Measurements from ENCODE around the gene MT2A.
"Not testable (repeated sequence)": the region's sequence is repeated elsewhere in the genome, so short reads cannot be mapped to it uniquely, and the experiment has no call there.

The MT2A gene

DNA sequence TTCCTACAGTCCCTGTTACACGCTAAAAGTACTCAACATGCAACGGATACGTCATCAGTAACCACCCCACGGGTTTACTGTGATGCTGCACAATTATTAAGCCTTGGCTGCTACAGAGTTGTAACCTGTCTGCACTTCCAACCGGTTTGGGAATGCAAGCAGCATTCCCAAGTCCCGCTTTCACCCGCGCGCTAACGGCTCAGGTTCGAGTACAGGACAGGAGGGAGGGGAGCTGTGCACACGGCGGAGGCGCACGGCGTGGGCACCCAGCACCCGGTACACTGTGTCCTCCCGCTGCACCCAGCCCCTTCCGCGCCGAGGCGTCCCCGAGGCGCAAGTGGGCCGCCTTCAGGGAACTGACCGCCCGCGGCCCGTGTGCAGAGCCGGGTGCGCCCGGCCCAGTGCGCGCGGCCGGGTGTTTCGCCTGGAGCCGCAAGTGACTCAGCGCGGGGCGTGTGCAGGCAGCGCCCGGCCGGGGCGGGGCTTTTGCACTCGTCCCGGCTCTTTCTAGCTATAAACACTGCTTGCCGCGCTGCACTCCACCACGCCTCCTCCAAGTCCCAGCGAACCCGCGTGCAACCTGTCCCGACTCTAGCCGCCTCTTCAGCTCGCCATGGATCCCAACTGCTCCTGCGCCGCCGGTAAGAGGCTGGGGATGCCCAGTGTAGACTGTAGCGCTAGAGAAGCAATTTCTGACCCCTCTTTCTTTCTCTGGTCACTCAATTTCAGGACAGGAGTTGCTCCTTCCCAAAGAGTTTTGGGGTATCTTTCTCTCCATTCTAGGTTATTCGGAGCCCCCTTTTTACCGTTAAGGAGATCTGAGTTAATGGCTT is at the start of gene MT2A:
MT2A (plus strand) TSS at position 542 of the 833 bp plus-strand sequence; CDS start at position 614, 72 bp downstream.
- DNase-seq (ENCODE audit: low read depth in 2 of 2) = peak; percentile 87

DNA sequence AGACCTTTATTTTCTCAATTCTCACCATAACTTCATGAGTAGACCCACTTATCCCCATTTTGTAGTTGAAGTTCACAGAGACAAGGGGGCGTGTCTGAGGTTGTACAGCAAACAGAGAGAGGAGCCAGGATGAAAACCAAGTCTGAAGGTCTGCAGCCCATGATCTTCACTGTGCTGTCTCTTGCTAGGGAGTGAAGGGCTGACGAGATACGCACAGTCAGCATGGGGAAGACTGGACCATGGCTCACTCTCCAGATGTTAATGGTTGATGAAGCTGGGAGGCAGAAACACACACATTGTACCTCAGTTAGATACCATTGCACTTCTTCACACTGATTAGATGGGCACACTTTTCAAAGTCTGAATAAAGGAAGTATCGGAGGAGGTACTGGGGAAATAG is 49.3 kb upstream of the MT2A start:
- DNase-seq (ENCODE audit: low read depth in 2 of 2) = no peak

DNA sequence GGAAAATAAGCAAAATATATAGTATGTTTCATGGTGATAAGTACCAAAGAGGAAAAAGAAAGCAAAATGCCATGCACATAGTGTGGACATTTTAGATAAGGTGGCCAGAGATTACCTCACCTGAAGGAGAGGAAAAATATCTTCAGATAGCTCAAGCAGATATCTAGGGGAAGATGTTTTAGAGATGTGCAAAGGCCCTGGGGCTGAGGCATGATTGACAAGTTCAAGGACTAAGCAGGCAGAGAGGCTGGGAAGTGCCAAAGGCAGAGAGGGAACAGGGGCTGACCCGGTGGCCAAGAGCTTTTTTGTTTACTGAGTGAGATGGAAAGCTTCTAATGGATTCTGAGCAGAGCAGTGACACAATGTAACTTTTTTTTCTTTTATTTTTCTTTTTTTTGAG is 47.9 kb upstream of the MT2A start:
- no peak for DNase-seq (ENCODE audit: low read depth in 2 of 2)

DNA sequence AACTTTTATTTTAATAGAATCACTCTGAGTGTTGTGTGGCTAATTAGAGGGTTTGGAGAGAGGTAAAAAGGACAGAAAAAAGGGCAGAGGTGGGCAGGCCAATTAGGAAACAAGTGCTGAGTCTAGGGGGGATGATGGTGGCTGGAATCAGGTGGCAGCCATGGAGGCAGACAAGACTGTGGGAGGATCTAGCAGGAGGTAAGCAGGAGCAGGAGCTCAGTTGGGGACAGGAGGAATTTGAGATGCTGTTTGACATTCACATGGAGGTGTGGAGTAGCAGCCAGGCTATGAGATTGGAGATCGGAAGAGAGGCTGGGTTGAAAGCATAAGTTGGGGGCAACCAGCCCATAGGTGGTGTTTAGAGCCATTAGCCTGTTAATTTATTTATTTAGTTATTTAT is 47.3 kb upstream of the MT2A start:
- DNase-seq (ENCODE audit: low read depth in 2 of 2) = no peak

DNA sequence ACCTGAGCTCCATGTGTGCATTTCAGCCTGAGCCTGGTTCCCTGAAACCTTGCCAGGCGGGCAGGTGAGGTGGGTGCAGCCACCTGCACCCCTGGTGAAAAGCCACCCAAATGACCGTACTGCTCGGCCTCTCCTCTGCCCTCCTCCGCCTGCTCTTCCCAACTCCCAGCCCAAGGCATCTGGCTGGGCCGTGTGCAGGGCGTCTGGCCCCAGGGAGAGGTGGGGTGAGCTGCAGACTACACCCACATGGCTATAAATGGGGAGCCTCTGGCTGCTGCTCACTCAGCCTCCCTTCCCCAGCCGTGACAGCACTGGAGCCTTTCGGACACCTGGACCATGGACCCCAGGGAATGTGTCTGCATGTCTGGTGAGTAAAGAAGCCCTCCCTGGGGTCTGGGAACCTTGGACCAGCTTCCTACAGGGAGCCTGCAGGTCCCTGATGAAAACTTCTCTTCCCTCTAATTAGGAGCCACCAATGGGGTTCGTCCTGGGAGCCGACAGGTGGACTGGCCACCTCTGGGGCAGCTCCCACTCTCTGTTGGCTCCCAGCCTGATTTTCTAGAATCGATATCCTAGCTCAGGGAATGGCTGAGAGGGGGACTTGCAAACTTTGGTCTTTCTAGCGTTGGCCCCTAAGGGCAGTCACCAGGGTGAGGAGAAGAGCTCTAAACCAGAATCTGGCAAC is 43.4 kb upstream of the MT2A start, which contains the start of gene MT4:
MT4 (plus strand) TSS at position 281 of the 685 bp plus-strand sequence; CDS start at position 337, 56 bp downstream.
- DNase-seq (ENCODE audit: low read depth in 2 of 2) = no peak

DNA sequence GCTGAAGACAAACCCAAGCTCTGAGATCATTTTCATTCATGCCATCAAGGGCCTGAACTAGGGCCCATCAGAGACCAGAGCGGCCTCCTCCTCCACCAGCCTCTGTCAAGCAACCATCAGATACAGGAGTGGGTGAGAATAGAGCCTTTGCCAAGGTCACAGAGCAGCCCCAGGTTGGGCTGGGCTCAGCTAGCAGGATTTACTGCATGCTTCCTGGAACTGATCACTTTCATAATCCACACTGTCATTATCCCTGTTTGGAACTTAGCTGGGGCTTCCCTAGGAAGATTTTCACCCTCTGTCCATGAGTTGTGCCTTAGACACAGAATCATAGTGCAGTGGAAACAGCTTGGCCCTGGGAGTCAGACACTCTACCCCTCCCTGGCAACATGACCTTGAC is 38.4 kb upstream of the MT2A start:
- DNase-seq (ENCODE audit: low read depth in 2 of 2) = no peak

DNA sequence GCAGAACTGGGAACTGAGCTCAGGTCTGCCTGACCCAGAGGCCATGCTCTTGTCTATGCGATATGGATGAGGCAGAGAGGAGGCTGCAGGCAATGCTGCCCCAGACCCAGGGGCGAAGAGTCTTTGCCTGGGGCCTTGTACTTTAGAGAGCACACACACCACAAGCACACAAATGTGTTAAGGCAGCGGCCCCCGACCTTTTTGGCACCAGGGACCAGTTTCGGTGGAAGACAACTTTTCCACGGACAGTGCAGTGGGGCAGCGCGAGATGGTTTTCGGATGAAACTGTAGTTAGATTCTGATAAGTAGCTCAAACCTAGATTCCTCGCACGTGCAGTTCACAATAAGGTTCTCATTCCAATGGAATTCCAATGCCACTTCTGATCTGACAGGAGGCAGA is 36.9 kb upstream of the MT2A start:
- DNase-seq (ENCODE audit: low read depth in 2 of 2) = no peak

DNA sequence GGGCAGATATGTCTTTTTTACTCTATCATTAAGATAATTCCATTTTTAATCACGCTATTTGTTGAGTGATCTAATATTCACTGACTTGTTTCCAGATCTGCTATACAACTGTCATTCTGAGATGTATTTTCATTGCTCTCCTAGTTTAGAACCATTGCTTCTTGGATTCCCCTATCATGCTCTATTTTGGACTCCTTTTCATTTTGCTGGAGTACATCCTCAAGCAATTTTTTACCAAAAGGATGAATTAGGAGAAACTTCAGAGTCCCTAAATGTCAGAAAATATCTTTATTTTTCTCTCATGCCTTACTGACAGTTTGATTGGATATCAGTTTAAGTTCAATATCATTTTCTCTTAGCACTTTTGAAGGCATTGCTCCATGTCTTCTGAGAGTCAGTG is 33.8 kb upstream of the MT2A start:
- no peak for DNase-seq (ENCODE audit: low read depth in 2 of 2)

DNA sequence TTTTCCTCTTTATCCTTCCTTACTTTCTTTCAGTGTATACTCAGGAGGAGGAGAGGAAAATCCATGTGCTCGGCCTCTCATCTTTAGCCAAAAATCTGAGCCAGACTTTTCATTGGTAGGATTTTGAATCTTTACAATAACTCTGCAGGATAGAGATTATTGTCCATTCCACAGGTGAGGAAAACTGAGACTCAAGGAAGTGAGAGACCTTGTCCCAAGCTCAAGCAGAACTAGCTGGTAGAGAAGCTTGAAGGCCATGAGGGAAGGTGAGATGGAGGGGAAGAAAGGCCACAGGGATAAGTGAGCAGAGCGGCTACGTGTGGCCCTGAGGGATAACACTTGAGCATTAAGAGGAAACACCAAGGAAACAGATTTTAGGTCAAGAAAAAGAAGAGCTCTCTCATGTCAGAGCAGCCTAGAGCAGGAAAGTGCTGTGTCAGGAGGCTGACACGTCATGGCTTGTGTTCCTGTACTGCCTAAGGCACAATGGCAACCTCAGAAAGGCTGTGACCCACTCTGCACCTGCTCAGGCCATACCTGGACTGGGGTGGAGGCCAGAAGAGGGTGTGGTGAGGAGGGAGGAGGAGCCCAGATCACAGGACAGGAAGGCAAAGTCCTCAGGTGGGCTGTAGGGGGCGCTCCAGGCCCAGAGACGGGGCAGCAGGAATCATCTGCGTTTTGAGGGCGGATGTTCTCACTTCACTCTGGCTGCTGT is 31.6 kb upstream of the MT2A start:
- DNase-seq (ENCODE audit: low read depth in 2 of 2) = peak; percentile 73 to 80

DNA sequence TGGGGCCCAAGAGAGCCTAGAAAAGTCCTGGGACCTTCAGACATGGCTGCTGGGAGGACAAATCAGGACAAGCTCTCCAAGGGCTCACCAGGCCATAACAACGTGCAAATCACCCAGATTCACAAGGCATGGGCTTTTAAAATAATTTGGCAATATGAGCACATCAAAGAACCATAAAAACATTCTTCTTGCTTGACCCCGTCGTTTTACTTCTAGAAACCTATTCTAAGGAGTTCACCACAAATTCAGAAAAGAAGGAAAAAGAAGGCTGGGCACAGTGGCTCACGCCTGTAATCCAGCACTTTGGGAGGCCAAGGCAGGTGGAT is 31.1 kb upstream of the MT2A start:
- DNase-seq (ENCODE audit: low read depth in 2 of 2) = no peak

DNA sequence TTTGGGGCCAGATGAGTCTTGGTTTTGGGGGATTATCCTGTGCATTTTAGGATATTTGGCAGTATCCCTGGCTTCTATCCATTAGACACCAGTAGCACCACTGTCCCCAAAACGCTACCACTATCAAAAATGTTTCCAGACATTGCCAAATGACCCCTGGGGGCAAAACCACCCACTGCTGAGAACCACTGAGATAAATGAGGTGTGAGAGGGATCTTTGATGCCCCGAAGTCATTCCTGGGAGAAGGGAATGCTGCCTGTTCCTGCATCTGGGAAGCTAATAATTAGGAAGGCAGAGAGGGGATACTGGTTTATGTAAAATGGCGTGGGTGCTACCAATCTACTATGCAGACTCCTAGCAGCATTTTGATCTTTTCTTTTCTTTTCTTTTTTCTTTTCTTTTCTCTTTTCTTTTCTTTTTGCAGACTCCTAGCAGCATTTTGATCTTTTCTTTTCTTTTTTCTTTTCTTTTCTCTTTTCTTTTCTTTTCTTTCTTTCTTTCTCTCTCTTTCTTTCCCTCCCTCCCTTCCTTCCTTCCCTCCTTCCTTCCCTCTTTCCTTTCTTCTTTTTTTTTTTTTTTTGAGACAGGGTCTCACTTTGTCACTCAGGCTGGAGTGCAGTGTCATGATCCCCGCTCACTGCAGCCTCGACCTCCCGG is 27.9 kb upstream of the MT2A start:
- no peak for DNase-seq (ENCODE audit: low read depth in 2 of 2)

DNA sequence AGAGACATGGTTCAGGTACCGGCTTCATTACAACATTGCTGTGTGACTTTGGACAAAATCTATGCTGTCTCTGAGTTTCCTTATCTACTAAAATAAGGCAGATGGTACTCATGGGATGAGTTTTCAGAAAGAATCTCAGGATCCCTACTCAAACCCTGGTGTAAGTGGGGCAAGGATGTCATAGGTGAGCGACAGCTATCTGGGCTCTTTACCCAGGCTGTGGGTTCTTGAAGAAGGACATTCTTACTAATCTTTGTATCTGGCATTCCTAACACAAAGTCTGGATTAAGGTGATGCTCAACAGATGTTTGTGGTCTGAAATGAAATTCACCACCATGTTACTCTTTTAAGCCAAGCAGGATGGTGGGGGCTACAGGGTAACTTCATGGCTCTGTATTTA is 25.5 kb upstream of the MT2A start:
- not testable (repeated sequence) for DNase-seq (ENCODE audit: low read depth in 2 of 2)

DNA sequence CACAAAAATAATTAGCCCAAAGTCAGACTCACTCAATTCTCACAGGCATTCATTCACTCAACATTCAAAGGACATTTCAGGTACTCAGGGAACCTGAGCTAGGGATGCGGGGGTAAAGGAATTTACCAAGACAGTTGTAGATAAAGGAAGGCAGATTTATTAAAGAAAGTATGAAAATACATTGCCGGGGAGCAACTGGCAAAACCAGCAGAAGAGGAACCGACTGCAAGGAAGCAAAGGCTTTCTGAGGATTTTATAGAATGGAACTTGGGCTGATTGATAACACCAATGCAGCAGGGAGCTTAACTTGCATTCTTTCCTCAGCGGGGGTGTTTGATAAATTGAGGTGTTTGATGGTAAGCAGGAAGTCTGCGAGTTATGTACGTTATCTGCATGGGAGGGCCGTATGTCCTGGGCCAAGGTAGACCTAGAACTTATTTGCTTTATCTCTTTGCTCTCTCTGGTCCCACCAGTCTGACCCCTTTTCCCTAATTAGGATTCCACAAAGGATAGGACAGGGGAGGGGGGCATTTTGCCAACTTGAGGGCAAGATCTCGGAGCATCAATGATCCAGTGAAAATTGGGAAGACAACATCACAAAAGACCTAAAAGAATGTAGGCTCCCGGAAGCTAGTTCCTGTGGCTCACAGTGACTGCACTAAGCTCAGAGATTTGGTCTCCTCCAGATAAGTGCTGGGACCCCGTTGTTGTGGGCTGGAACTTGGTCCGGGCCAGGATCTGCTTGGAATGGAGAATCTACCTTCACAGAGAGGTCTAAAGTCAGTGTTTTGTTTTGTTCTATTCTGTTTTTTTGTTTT is 24.8 kb upstream of the MT2A start:
- DNase-seq (ENCODE audit: low read depth in 2 of 2) = no peak

DNA sequence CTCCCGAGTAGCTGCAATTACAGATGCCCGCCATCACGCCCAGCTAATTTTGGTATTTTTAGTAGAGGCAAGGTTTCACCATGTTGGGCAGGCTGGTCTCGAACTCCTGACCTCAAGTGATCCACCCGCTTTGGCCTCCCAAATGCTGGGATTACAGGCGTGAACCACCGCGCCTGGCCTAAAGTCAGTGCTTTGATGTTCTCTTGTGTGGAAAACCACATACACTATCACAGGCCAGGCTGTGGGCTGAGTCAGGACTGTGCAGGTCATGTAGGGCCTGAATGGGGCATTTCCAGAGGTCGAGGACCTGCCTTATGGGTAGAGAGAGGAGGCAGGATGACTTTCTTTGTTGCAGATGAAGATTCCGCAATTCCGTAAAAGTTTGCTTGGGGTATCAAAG is 24.1 kb upstream of the MT2A start:
- DNase-seq (ENCODE audit: low read depth in 2 of 2) = no peak

DNA sequence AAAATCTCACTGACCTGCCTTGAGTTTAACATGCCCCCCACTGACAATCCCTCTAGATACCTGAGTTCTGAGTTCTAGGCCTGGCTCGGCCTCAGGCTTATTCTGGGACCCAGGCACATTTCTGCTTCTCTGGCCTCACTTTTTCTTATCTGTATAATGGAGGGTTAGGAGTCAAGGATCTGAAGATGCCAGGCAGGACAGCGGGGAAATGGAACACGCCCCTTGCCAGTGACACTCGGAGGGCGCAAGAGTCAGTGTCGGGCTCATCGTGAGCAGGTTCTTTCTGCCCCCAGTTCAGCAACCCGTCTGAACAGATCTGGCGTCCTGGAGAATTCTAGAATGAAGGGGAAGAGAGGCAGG is 19.6 kb upstream of the MT2A start:
- no peak for DNase-seq (ENCODE audit: low read depth in 2 of 2)

DNA sequence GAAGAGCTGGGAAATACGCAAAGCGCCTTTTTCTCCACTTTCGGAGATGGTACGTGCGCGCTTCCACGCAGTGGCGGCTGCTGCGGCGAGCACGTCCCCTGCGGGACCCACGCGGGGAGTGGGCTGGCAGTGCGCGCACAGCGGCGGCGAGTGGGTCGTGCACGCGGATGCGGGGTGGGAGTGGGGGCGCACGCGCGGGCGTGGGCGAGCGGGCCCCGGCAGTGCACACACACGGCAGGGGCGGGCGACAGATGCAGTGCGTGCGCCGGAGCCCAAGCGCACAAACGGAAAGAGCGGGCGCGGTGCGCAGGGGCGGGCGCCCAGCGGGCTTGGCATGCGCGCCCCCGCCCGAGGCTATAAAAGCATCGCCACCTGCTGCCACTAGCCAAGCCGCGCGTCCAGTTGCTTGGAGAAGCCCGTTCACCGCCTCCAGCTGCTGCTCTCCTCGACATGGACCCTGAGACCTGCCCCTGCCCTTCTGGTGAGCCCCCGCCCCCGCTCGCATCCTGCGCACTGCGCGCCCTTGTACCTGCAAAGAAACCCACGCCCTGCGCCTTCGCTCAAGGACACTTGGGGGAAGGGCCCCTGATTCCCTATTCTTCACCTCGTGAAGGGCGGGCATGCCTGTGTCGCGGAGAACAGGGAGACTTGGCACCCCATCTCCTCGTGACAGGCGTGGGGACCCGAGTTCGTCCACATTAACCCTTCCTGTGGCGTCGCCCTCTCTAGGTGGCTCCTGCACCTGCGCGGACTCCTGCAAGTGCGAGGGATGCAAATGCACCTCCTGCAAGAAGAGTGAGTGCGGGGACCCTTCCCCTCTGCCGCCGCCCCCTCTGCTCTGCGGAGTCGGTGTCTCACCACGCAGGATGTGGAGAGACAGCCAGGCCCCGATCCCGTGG is 19.0 kb upstream of the MT2A start, which contains the start of gene MT3:
MT3 (plus strand) TSS at position 388 of the 899 bp plus-strand sequence; CDS start at position 451, 63 bp downstream.
- DNase-seq (ENCODE audit: low read depth in 2 of 2) = no peak

DNA sequence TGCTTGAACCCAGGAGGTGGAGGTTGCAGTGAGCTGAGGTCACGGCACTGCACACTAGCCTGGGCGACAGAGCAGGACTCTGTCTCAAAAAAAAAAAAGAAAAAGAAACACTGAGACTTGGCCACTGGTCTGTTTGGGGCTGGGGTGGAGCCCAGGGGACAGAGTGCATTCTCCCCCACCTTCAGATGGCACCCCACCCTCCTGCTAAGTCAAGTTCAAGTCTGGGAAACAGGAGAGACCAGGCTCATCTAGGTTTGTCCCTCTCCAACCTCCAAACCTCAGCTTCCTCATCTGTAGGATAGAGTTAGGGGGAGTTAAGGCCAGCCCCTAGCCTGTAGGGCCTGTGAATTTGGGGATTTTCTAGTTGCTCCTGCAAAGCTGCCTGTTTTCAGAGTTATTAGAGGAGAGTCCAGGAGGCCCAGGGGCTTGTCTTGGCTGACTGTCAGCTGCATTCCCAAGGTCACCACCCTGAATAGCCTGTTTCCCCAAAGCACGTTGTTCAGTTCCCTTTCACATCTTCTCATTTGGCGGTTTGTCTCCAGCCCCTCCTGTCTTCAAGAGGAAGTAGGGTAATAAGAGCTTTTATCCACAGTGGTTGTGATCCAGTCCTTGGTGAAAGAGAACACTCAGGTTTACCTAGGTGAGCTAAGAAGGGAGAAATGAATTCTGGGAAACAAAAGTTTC is 16.9 kb upstream of the MT2A start:
- no peak for DNase-seq (ENCODE audit: low read depth in 2 of 2)

DNA sequence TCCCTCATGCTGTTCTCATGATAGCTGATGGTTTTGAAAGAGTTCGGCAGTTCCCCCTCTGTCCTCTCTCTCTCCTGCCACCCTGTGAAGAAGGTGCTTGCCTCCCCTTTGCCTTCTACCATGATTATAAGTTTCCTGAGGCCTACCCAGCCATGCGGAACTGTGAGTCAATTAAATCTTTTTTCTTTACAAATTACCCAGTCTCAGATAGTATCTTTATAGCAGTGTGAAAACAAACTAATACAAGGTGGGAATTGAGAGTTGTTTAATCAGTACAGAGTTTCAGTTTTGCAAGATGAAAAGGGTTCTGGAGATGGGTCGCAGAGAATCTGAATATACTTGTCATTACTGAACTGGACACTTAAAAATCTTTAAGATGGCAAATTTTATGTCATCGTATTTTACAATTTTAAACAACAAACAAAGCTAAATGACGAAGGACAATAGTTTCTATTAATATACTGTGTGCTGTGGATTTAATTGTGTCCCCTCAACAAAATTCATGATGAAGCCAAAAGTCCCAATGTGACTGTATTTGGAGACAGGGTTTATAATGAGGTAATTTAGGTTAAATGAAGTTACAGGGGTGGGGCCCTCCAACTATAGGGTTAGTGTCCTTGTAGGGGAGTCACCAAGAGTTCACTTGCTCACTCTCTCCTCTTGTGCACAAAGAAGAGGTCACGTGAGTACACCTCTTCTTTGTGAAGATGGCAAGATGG is 14.7 kb upstream of the MT2A start:
- no peak for DNase-seq (ENCODE audit: low read depth in 2 of 2)

DNA sequence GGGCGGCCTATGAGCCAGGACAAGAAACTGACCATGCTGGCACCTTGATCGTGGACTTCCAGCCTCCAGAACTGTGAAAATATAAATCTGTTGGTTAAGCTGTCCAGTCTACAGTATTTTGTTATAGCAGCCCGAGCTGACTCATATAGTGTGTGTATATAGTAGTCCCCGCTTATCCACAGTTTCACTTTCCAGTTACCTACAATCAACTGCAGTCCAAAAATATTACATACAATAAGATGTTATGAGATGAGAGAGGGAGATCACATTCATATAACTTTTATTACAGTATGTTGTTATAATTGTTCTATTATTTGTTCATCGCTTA is 14.1 kb upstream of the MT2A start:
- no peak for DNase-seq (ENCODE audit: low read depth in 2 of 2)
